Measurements from ENCODE around the gene CSH2.
"Not testable (repeated sequence)": the region's sequence is repeated elsewhere in the genome, so short reads cannot be mapped to it uniquely, and the experiment has no call there.

The CSH2 gene

DNA sequence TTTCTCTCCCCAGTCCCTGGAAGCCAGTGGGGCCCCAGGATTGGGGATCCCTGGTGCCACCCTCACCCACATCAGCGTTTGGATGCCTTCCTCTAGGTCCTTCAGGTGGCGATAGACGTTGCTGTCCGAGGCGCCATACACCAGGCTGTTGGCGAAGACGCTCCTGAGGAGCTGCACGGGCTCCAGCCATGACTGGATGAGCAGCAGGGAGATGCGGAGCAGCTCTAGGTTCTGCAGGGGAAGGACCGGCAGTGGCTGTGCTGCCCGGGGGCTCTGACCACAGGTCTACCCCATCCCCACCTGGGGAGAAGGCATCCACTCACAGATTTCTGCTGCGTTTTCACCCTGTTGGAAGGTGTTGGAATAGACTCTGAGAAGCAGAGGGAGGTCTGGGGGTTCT lies 7.2 kb upstream of the CSH2 start:
- Mint-ChIP-seq H3K4me1 (peaks cover 3% of the 10 kb centered on the region), H3K27ac (no peak overlapping the region), H3K36me3 (no peaks in the 10 kb centered on the region), H3K9me3 (no peaks in the 10 kb centered on the region), H3K4me3 (no peak overlapping the region), H3K27me3 (peaks cover 2% of the 10 kb centered on the region)

DNA sequence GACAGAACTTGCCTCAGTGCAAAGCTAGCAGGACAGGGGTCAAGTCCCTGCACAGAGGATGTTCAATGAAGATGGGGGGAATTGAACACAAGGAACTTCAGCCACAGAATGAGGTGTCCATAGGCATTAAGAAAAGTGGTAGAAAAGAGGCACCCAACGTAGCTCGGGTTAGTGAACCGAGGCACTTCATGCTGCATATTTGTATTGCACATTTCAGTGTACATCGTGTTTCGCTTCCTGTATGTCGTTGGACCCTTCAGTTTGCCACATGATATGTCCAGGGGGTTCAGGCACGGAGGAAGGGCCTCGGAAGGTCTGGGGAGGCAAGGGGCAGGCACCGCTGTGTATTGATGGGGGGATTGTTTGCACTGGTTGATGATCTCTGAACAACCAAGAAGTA lies 4.9 kb upstream of the CSH2 start:
- H3K4me1 Mint-ChIP-seq, H3K4me3 Mint-ChIP-seq, H3K9me3 Mint-ChIP-seq, H3K36me3 Mint-ChIP-seq, H3K27ac Mint-ChIP-seq, H3K27me3 Mint-ChIP-seq: not testable (repeated sequence)

DNA sequence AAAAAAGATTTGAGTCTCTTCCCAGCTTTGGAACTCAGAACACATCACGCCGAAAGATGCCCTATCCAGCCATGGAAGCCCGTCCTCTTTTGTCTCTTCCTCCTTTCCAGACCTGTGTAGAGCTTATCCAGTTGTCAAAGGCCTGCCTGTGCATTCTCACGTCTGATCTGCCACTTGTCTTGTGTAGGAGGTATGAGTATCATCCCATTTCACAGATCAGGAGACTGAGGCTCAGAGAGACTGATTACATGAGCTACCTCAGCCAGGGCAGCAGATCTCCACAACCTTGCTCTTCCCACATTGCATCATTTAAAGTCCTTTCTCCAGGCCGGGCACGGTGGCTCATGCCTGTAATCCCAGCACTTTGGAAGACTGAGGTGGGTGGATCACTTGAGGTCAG lies 1.2 kb upstream of the CSH2 start:
- H3K4me3 Mint-ChIP-seq, H3K27me3 Mint-ChIP-seq, H3K36me3 Mint-ChIP-seq, H3K9me3 Mint-ChIP-seq, H3K27ac Mint-ChIP-seq, H3K4me1 Mint-ChIP-seq: not testable (repeated sequence)

DNA sequence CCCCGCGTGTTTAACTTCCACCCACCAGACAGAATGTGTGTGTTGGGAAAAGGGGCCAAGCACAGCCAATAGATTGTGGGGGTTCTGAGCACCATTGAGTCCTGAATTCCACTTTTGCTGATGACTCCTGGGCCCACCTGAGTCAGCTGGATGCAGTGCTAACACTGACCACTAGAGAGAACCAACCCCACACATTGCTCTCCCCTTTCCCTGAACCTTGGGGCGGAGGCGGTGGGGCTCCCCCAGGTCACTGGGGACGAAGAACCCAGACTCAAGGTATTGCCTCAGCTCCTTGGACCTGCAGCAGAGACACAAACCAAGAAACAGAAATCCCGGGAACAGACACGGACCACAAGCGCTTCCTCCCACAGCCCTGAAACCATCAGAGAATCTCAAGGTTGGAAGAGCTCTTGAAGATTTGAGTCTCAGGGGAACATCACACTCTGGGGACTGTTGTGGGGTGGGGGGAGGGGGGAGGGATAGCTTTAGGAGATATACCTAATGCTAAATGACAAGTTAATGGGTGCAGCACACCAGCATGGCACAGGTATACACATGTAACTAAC lies 667 bp upstream of the CSH2 start:
- not testable (repeated sequence) for H3K36me3 Mint-ChIP-seq, H3K4me3 Mint-ChIP-seq, H3K27me3 Mint-ChIP-seq, H3K4me1 Mint-ChIP-seq, H3K9me3 Mint-ChIP-seq, H3K27ac Mint-ChIP-seq

GRCh38 chr17:63871646-63872365 lies 1.7 kb downstream of the CSH2 start:
- H3K27ac Mint-ChIP-seq: not testable (repeated sequence)

DNA sequence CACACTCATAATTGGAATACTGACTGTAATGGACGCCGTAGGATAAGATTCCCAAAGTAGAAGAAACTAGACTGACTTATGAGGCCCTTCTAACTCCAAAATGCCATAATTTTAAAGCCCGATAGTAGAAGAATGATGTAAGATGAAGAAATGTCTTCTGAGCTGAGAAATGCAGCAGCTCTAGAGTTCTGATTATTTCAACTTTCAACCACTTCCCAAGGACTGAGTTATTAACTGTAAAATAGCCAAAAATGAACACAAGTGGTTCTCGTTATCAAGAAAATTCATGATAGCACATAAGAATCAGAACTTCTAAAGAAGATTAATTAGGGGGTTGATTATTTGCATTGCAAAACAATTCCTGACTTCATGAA lies 3.2 kb downstream of the CSH2 start:
- not testable (repeated sequence) for H3K36me3 Mint-ChIP-seq, H3K9me3 Mint-ChIP-seq, H3K4me3 Mint-ChIP-seq, H3K27me3 Mint-ChIP-seq, H3K27ac Mint-ChIP-seq, H3K4me1 Mint-ChIP-seq

More at GRCh38 chr17:63871646-63872365, 1.7 kb downstream of the CSH2 start:
- H3K4me3 Mint-ChIP-seq, H3K27me3 Mint-ChIP-seq, H3K36me3 Mint-ChIP-seq, H3K9me3 Mint-ChIP-seq, H3K4me1 Mint-ChIP-seq: not testable (repeated sequence)

DNA sequence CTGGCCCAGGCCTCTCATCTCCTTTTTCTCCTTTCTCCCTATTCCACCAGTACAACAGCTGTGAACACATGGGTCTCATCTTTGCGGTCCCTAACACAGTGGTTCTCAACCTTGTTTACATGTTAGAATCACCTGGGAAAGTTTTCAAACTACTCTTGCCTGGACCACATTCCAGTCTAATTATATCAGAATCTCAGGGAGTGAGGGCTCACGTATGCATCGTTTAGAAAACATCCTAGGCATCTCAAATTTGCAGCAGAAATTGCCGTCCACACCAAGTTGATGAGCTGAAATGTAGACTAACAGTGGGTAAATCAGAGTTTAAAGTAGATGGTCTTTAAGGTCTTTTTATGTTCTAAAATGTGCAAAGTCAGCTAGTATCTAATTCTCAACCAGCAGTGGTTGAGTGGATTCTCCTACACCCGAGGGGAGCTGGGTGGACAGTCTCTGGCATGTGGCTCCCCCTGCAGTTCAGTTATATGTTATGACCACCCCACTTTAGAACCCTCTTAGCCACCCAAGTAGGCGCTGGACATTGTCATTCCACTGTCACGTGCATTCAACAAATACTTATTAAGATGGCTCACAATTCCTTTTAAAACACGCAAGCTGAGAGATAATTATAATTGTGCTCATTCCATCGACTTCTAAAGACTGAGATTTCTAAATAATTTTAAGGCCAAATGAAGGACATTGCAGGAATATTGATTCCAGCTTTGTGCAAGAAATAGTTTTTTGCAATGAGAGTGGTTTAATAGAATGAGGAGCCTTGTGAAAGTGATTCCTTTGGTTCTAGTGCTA lies 3.8 kb downstream of the CSH2 start:
- not testable (repeated sequence) for H3K36me3 Mint-ChIP-seq, H3K9me3 Mint-ChIP-seq, H3K4me3 Mint-ChIP-seq, H3K27ac Mint-ChIP-seq, H3K4me1 Mint-ChIP-seq, H3K27me3 Mint-ChIP-seq

GRCh38 chr17:63866625-63867024 lies 6.9 kb downstream of the CSH2 start:
- H3K9me3 Mint-ChIP-seq, H3K4me3 Mint-ChIP-seq, H3K27me3 Mint-ChIP-seq, H3K27ac Mint-ChIP-seq, H3K4me1 Mint-ChIP-seq, H3K36me3 Mint-ChIP-seq: not testable (repeated sequence)

DNA sequence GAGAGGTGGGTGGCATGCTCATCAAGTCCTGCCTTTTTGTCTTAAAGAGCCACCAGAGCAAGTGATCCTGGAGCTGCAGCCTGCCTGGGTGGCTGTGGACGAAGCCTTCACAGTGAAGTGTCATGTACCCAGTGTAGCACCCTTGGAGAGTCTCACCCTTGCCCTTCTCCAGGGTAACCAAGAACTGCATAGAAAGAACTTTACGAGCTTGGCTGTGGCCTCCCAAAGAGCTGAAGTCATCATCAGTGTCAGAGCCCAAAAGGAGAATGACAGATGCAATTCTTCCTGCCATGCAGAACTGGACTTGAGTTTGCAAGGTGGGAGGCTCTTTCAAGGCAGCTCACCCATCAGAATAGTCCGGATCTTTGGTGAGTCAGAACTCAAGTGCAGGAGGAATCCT lies 14.2 kb downstream of the CSH2 start:
- H3K27ac Mint-ChIP-seq: no peak overlapping the region

GRCh38 chr17:63856425-63856824 lies 17.1 kb downstream of the CSH2 start:
- not testable (repeated sequence) for H3K36me3 Mint-ChIP-seq, H3K4me1 Mint-ChIP-seq, H3K9me3 Mint-ChIP-seq, H3K27ac Mint-ChIP-seq, H3K4me3 Mint-ChIP-seq, H3K27me3 Mint-ChIP-seq

More for the DNA sequence above, 14.2 kb downstream of the CSH2 start:
- Mint-ChIP-seq H3K27me3 (no peaks in the 10 kb centered on the region), H3K9me3 (no peaks in the 10 kb centered on the region), H3K4me1 (no peaks in the 10 kb centered on the region), H3K4me3 (no peak overlapping the region), H3K36me3 (no peaks in the 10 kb centered on the region)

DNA sequence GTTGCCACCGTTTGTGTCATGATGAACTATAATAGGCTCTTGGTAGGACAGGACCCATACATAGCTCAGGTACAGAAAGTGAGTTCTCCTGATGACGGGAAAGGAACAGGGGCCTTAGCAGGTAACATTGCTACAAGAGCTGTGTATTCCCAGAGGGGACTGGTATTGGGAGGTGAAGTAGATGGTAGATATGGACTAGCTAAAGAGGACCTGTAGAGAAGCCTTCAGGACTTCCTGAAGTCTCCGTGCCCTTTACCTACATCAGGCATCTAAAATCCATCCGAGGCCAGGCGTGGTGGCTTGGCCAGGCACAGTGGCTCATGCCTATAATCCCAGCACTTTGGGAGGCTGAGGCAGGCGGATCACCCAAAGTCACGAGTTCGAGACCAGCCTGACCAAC lies 18.3 kb downstream of the CSH2 start:
- Mint-ChIP-seq H3K4me1 (no peaks in the 10 kb centered on the region), H3K9me3 (no peaks in the 10 kb centered on the region), H3K27ac (no peak overlapping the region), H3K4me3 (no peak overlapping the region), H3K36me3 (no peaks in the 10 kb centered on the region), H3K27me3 (no peaks in the 10 kb centered on the region)

- no peak overlapping the region for H3K4me3 Mint-ChIP-seq
- no peaks in the 10 kb centered on the region for H3K27me3 Mint-ChIP-seq
- no peaks in the 10 kb centered on the region for H3K36me3 Mint-ChIP-seq
- no peaks in the 10 kb centered on the region for H3K9me3 Mint-ChIP-seq
- H3K4me1 Mint-ChIP-seq: peaks cover under 1% of the 10 kb centered on the region
- no peak overlapping the region for H3K27ac Mint-ChIP-seq
These were observed 18.8 kb downstream of the CSH2 start for GRCh38 chr17:63854709-63855108.

DNA sequence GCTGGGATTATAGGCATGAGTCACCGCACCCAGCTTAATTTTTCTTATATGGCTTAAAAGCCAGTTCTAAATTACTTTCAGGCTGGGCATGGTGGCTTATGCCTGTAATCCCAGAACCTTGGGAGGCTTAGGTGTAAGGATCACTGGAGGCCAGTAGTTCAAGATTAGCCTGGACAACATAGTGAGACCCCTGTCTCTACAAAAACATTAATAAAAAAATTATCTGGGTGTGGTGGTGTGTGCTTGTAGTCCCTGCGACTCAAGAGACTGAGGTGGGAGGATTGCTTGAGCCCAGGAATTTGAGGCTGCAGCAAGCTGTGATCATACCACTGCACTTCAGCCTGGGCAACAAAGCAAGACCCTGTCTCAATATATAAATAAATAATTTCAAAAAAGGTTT lies 20.2 kb downstream of the CSH2 start:
- H3K9me3 Mint-ChIP-seq: peaks cover under 1% of the 10 kb centered on the region

GRCh38 chr17:63850401-63850800 lies 23.1 kb downstream of the CSH2 start:
- Mint-ChIP-seq H3K4me1 (peaks cover 16% of the 10 kb centered on the region), H3K4me3 (no peak overlapping the region), H3K27me3 (no peaks in the 10 kb centered on the region), H3K9me3 (peaks cover 5% of the 10 kb centered on the region), H3K36me3 (no peaks in the 10 kb centered on the region), H3K27ac (no peak overlapping the region)

More for the DNA sequence above, 20.2 kb downstream of the CSH2 start:
- H3K4me1 Mint-ChIP-seq: peaks cover 10% of the 10 kb centered on the region
- H3K27ac Mint-ChIP-seq: no peak overlapping the region
- no peak overlapping the region for H3K4me3 Mint-ChIP-seq
- no peaks in the 10 kb centered on the region for H3K36me3 Mint-ChIP-seq
- no peaks in the 10 kb centered on the region for H3K27me3 Mint-ChIP-seq

DNA sequence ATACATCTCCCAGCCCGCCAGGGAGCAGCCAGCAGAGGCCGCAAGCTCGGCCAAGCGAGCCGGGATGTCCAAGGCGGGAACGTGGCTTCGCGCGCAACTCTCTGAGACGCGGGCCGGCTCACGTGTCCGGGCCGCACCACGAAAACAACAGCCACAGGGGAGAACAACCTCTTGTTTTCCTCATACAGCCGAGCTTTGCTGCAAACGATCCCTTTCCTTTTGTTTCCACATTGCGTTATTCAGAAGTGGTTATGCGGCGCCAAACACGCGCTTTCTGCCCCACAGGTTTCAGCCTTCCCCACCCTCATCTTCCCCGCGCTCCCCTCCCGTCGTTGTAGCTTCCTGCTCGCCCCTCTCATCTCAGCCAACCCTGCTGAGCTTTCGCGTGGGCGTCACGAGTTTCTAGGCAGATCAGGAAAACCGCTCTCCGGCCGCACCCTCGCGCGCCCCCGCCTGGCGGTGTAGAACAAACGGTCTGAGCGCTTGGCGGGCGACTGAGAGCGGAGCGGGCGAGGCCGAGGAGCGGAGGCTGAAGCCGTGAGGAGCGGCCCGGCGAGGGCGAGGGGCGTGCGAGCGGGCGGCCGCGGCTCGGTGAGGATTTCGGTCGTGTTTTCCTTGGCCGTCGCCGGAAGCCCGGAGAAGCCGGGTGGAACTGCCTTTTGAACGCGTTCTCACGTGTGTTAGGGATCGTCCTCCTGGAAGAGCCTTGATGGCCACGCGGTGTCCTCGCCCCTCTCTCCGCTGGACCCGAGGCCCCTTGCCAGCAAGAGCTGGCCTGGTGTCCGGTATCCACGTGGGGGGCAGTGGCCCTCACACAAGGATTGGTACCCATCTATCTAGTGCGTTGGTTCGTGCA lies 24.4 kb downstream of the CSH2 start:
- H3K4me3 Mint-ChIP-seq: peak overlapping the region; percentile 81
- no peaks in the 10 kb centered on the region for H3K27me3 Mint-ChIP-seq
- peaks cover 5% of the 10 kb centered on the region for H3K9me3 Mint-ChIP-seq
- peaks cover 19% of the 10 kb centered on the region for H3K4me1 Mint-ChIP-seq
- peak overlapping the region; percentile 92 for H3K27ac Mint-ChIP-seq
- no peaks in the 10 kb centered on the region for H3K36me3 Mint-ChIP-seq
